Measurements from ENCODE around the gene PRR29. TPM values are rescaled to one million over a fixed set of nuclear protein-coding genes. Genes with fewer than 3 reads are reported as not detected.

Gene PRR29
- total RNA-seq, 1 experiment from 2014 or later = 0.85 TPM

DNA sequence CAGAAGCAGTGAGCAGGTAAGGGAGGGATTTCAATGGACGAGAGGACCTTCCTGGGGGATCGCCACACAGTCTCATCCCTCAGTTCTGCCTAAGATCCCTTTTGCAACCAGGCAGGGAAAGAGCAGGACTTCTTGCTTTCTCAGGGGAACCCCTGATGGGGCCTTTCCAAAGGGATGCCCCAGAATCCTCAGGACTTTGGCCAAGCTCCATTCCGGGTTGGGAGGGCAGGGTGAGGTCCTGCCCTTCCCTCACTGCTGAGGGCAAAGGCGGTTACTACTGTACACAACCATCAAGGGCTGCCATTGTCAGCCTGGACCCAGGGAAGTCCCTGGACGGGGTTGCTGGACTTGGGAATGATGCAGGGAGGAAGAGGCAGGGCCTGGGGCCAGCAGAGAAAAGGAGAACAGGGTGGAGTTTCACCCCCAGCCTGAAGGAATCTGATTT lies 9.7 kb downstream of the PRR29 start (continued):
- TF ChIP-seq MLX (CRISPR knock-in tag; IDR thresholded peaks at IDR 0.05) = no peak
- TF ChIP-seq ZNF219 (CRISPR knock-in tag; IDR thresholded peaks at IDR 0.05; ENCODE audit: borderline replicate concordance) = no peak
- no peak for TF ChIP-seq E2F4 (CRISPR knock-in tag; IDR thresholded peaks at IDR 0.05; ENCODE audit: borderline replicate concordance, low read depth)

DNA sequence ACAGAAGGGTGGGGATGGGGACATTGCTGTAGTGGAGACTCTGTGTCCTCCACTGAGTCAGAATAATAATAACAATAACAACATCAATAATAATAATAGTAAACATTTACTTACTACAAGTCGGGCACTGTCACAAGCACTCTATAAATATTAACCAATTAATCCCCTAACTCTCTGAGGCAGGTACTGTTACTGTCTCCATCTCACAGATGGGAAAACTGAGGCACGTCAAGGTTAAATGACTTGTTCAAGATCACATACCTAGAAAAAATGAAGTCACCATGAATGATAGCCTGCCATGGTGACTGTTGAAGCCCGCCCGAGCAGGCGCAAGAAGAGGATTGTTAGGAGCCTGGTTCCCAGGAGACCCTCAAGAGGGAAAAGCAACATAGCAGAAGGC lies 10.2 kb downstream of the PRR29 start:
- Mint-ChIP-seq H3K4me3 (no peak overlapping the region), H3K27ac (no peak overlapping the region), H3K9me3 (no peaks in the 10 kb centered on the region), H3K36me3 (no peaks in the 10 kb centered on the region), H3K27me3 (ENCODE audit: low read depth) (no peaks in the 10 kb centered on the region; the same call in 1 of the 2 replicates), H3K4me1 (peaks cover 18% of the 10 kb centered on the region)
- ChIA-PET CTCF (interaction anchor here (1.5 to 3.2 kb wide), 2 partner anchors 9 to 18 kb away, joined by 6 to 13 read pairs; no protein-coding TSS in a partner anchor), POLR2A (interaction anchor here (0.6 kb wide), 1 partner anchor 1019 kb away, joined by 3 read pairs; no protein-coding TSS in a partner anchor)
- ATAC-seq (no peak), DNase-seq (ENCODE audit: low spot score) (no peak)
- no peak for TF ChIP-seq IRF2 (CRISPR knock-in tag; IDR thresholded peaks at IDR 0.05; ENCODE audit: borderline replicate concordance, low read depth)
- no peak for TF ChIP-seq ZNF232 (CRISPR knock-in tag; IDR thresholded peaks at IDR 0.05)
- no peak for TF ChIP-seq ZNF281 (CRISPR knock-in tag; IDR thresholded peaks at IDR 0.05)
- TF ChIP-seq, protein P1, sequence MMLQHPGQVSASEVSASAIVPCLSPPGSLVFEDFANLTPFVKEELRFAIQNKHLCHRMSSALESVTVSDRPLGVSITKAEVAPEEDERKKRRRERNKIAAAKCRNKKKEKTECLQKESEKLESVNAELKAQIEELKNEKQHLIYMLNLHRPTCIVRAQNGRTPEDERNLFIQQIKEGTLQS (CRISPR knock-in tag; conservative IDR thresholded peaks at IDR 0.05) = no peak
- no peak for TF ChIP-seq ETV6 (CRISPR knock-in tag; IDR thresholded peaks at IDR 0.05)
- no peak for TF ChIP-seq ZNF396 (CRISPR knock-in tag; IDR thresholded peaks at IDR 0.05; ENCODE audit: borderline replicate concordance)
- TF ChIP-seq TCF7 (CRISPR knock-in tag; IDR thresholded peaks at IDR 0.05; ENCODE audit: low read depth) = no peak
- TF ChIP-seq USF2 (CRISPR knock-in tag; IDR thresholded peaks at IDR 0.05) = no peak
- TF ChIP-seq MYBL2 (CRISPR knock-in tag; IDR thresholded peaks at IDR 0.05) = no peak

DNA sequence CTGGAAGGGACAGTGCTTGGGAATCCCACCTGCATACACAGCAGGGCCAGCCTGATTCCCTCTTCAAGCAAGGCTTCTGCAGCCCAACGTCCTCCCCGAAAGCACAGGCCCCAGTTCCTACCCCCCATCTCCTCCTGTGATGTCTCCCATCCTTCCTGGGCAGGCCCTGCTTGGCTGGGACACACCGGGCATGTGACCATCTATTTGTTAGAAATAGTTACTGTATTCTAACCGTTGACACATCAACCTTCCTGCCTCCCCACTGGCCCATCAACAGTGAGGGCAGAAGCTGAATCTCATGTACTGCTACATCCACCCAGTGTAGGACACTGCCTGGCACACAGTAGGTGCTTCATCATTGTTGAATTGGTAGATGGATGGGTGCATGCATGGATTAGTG lies 10.7 kb downstream of the PRR29 start:
- Mint-ChIP-seq H3K4me3 (no peak overlapping the region), H3K27me3 (ENCODE audit: low read depth) (no peaks in the 10 kb centered on the region; the same call in 1 of the 2 replicates), H3K36me3 (no peaks in the 10 kb centered on the region), H3K9me3 (no peaks in the 10 kb centered on the region), H3K4me1 (peaks cover 18% of the 10 kb centered on the region), H3K27ac (no peak overlapping the region)
- TF ChIP-seq HMGA2 (CRISPR knock-in tag; IDR thresholded peaks at IDR 0.05) (no peak), FOXK1 (CRISPR knock-in tag; IDR thresholded peaks at IDR 0.05) (no peak)
- ChIA-PET POLR2A (interaction anchor here (0.6 kb wide), 2 partner anchors 86 to 1019 kb away, joined by 3 read pairs; no protein-coding TSS in a partner anchor), CTCF (interaction anchor here (0.7 to 1.6 kb wide), 2 partner anchors 62 to 562 kb away, joined by 3 to 4 read pairs; no protein-coding TSS in a partner anchor)
- ATAC-seq = no peak
- no peak for DNase-seq (ENCODE audit: low spot score)

Measured in WTC11 (cell line).